ENCODE measurements around the gene ZNF133. TPM values are rescaled to one million over a fixed set of nuclear protein-coding genes. Genes with fewer than 3 reads are reported as not detected.

Gene ZNF133
- total RNA-seq, 6 experiments from 2014 or later: 8.9 to 11.4 (median 10.2) TPM

DNA sequence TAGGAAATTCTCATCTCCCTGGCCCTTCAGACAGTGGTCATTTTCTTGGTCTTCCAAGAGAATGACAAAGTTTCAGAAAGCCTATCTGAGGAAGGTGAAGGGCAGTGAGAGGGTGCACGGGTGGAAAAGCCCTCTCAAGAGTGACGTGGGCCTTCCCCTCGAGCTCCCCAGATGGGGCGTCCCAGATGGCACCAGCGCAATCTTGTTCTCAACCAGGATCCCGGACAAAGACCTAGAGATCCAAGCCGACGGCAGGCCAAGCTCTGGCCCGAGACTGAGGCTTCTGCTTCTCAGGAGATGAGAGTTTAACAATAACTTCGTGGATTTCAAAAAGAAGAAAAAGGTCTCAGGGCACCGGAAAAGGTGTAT lies 797 bp upstream of the ZNF133 start:
- Mint-ChIP-seq H3K4me1 (ENCODE audit: low read depth) (peaks cover 28% of the 10 kb centered on the region), H3K9me3 (peaks cover 23% of the 10 kb centered on the region), H3K4me3 (peak overlapping the region; percentile 97), H3K36me3 (ENCODE audit: low read depth) (peaks cover 46% of the 10 kb centered on the region), H3K27me3 (ENCODE audit: insufficient read depth) (peaks cover 1% of the 10 kb centered on the region), H3K27ac (peak overlapping the region; percentile 99)
- DNase-seq: no peak
- TF ChIP-seq, protein P1, sequence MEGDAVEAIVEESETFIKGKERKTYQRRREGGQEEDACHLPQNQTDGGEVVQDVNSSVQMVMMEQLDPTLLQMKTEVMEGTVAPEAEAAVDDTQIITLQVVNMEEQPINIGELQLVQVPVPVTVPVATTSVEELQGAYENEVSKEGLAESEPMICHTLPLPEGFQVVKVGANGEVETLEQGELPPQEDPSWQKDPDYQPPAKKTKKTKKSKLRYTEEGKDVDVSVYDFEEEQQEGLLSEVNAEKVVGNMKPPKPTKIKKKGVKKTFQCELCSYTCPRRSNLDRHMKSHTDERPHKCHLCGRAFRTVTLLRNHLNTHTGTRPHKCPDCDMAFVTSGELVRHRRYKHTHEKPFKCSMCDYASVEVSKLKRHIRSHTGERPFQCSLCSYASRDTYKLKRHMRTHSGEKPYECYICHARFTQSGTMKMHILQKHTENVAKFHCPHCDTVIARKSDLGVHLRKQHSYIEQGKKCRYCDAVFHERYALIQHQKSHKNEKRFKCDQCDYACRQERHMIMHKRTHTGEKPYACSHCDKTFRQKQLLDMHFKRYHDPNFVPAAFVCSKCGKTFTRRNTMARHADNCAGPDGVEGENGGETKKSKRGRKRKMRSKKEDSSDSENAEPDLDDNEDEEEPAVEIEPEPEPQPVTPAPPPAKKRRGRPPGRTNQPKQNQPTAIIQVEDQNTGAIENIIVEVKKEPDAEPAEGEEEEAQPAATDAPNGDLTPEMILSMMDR (IDR thresholded peaks at IDR 0.05): no peak

DNA sequence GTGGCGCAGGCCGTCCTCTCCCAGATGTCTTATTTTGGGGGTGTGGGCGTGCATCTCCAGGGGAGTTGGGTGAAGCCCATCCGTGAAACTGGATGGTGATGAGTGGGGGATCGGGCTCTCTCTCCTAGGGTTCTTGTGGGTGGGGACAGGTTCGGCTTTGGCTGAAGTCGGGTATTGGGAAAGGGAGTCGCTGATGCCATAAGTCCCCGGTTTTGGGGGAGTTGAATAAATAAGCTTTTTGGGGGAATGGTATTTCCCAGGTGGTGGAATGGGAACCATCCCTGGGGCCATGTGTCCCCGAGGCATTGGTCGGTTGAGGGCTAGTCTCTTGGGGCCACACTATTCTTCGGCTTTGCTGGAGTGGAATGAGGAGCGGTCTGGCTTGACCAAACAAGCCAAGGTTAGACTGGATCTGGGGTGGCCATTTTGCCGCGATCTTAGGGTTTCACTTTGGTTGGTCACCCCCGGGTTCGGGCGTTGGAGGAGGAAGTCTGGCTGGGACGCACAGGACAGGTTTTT lies 481 bp downstream of the ZNF133 start:
- Mint-ChIP-seq H3K9me3 (peaks cover 23% of the 10 kb centered on the region), H3K27me3 (ENCODE audit: insufficient read depth) (peaks cover 1% of the 10 kb centered on the region), H3K36me3 (ENCODE audit: low read depth) (peaks cover 54% of the 10 kb centered on the region), H3K4me3 (peak overlapping the region; percentile 97), H3K4me1 (ENCODE audit: low read depth) (peaks cover 28% of the 10 kb centered on the region), H3K27ac (peak overlapping the region; percentile 99)
- TF ChIP-seq, protein P1 (IDR thresholded peaks at IDR 0.05): no peak
- DNase-seq: peak; percentile 2

DNA sequence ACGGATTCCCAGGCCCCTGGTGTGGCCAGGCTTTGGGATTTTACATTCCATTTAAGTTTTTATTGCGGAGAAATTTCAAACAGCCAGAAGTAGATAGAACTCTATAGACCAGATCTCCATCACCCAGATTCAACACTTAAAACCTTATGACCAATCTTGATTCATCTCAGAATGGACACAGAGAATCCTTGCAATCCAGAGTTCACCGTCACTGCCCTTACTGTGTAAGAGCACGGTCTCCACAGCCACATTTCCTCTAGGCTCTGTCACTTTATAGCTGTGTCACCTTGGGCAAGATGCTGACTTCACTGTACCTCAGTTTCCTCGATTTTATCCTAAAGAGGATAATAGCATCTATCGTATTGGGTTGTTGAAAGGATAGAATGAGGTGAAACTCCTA lies 979 bp downstream of the ZNF133 start:
- Mint-ChIP-seq H3K27ac (peak overlapping the region; percentile 99), H3K36me3 (ENCODE audit: low read depth) (peaks cover 58% of the 10 kb centered on the region), H3K9me3 (peaks cover 19% of the 10 kb centered on the region), H3K4me1 (ENCODE audit: low read depth) (peaks cover 28% of the 10 kb centered on the region), H3K4me3 (peak overlapping the region; percentile 97), H3K27me3 (ENCODE audit: insufficient read depth) (no peaks in the 10 kb centered on the region; the same call in 1 of the 2 replicates)
- TF ChIP-seq, protein P1 (IDR thresholded peaks at IDR 0.05): no peak
- no peak for DNase-seq

DNA sequence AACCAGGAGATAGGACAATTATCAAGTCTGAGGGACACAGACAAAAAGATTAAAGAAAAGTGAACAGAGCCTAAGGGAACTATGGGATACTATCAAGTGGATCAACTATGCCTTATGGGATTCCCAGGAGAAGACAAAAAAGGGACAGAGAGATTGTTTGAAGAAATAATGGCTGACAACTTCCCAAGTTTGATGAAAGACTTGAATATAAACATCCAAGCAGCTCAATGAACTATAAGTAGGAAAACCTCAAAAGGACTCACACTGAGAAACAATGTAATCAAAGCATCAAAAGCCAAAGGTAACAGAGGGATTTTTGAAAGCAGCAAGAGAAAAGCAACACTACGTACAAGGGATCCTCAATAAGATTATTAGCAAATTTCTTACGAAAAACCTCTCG lies 11.0 kb downstream of the ZNF133 start:
- TF ChIP-seq, protein P1 (IDR thresholded peaks at IDR 0.05): no peak
- Mint-ChIP-seq H3K4me3 (no peak overlapping the region), H3K27ac (no peak overlapping the region), H3K4me1 (ENCODE audit: low read depth) (no peaks in the 10 kb centered on the region), H3K27me3 (ENCODE audit: insufficient read depth) (no peaks in the 10 kb centered on the region), H3K9me3 (no peaks in the 10 kb centered on the region), H3K36me3 (ENCODE audit: low read depth) (peaks cover 39% of the 10 kb centered on the region)
- no peak for DNase-seq

DNA sequence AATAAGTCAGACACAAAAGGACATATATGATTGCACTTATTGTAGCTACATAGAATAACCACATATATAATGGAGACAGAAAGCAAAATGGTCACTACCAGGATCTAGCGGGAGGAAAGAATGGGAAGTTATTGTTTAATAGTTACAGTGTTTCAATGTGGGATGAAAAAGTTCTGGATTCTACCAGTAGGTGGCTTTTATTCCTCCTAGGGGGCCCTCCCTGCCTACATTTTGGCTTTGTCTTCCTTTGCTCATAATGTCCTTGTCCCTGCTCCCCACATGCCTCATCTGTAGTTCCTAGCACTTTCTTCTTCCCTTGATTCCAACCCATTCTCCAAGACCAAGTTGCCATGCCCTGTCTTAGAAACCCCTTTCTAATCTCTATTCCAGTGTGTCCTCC lies 16.3 kb downstream of the ZNF133 start:
- H3K4me3 Mint-ChIP-seq: no peak overlapping the region
- H3K27me3 Mint-ChIP-seq (ENCODE audit: insufficient read depth): no peaks in the 10 kb centered on the region
- TF ChIP-seq, protein P1 (IDR thresholded peaks at IDR 0.05): peak; percentile 72
- no peaks in the 10 kb centered on the region for H3K9me3 Mint-ChIP-seq
- H3K27ac Mint-ChIP-seq: no peak overlapping the region
- peaks cover 35% of the 10 kb centered on the region for H3K36me3 Mint-ChIP-seq (ENCODE audit: low read depth)
- no peak for DNase-seq
- H3K4me1 Mint-ChIP-seq (ENCODE audit: low read depth): peaks cover 13% of the 10 kb centered on the region

DNA sequence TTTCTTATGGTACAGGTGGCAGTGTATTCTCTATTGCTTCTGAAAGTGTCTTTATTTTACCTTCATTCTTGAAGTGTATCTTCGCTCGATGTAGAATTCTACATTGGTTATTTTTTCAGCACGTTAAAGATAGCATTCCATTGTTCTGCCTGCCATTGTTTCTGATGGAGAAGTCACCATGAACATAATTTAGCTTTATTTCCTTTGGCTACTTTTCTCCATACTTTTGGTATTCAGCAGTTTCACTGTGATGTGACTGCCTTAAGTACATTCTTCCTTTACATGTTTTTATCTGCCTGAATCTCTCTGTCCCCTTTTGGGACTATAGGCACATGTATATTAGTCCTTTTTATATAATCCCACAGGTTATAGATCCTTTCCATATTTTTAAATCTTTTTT lies 19.0 kb downstream of the ZNF133 start:
- Mint-ChIP-seq H3K36me3 (ENCODE audit: low read depth) (peaks cover 35% of the 10 kb centered on the region), H3K4me1 (ENCODE audit: low read depth) (peaks cover 23% of the 10 kb centered on the region), H3K27me3 (ENCODE audit: insufficient read depth) (no peaks in the 10 kb centered on the region), H3K4me3 (no peak overlapping the region), H3K27ac (no peak overlapping the region), H3K9me3 (no peaks in the 10 kb centered on the region)
- TF ChIP-seq, protein P1 (IDR thresholded peaks at IDR 0.05): no peak
- no peak for DNase-seq

All from HFFc6 (cell line).